ENCODE measurements around the gene GMPPA. TPM values are rescaled to one million over a fixed set of nuclear protein-coding genes. Genes with fewer than 3 reads are reported as not detected.

GMPPA gene
- total and polyA plus RNA-seq, 9 of the 15 experiments (the other 6 are each of a cell fraction or from before 2014, with no cell fraction given), result 7.0 to 101 (median 66.7) TPM

DNA sequence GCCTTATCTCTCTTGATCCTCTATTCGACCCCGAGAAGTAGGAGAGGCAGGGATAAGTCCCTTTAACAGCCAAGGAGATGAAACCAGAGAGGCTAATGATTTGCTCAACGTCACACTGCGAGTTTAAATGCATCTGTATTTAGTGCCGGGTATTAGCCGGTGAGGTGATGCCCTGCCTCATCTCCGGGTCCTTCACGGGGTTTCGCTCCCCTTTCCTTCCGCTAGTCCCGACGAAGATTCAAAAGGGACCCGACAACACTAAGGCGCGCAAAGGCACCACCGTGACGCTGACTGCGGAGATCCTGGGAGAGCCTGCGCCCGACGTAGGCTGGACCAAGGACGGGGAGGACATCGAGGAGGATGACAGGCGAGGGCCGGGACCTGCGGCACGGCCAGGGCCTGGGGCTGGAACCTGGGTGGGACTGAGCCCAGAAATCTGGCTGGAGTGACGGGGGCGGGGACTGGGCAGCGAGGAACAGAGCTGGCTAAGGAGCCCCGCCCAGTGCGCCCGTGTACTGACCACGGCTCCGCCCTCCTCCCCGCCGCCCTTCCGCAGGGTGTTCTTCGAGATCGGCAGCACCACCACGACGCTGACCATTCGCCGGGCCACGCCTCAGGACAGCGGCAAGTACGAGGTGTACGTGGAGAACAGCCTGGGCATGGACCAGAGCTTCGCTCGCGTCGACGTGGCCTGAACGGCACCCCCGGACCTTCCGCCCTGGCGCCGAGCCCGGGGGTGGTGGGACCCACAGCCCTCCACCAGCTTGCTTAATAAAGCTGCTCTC, 1.0 kb upstream of the GMPPA start (continued):
- no peak for TF ChIP-seq MEF2D (tag; conservative IDR thresholded peaks at IDR 0.05; ENCODE audit: low read depth)
- TF ChIP-seq, protein P1, sequence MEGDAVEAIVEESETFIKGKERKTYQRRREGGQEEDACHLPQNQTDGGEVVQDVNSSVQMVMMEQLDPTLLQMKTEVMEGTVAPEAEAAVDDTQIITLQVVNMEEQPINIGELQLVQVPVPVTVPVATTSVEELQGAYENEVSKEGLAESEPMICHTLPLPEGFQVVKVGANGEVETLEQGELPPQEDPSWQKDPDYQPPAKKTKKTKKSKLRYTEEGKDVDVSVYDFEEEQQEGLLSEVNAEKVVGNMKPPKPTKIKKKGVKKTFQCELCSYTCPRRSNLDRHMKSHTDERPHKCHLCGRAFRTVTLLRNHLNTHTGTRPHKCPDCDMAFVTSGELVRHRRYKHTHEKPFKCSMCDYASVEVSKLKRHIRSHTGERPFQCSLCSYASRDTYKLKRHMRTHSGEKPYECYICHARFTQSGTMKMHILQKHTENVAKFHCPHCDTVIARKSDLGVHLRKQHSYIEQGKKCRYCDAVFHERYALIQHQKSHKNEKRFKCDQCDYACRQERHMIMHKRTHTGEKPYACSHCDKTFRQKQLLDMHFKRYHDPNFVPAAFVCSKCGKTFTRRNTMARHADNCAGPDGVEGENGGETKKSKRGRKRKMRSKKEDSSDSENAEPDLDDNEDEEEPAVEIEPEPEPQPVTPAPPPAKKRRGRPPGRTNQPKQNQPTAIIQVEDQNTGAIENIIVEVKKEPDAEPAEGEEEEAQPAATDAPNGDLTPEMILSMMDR (IDR thresholded peaks at IDR 0.05 in 2 of 3, conservative IDR thresholded peaks at IDR 0.05 in 1 of 3; ENCODE audit: insufficient read depth in 2 of 3, low read depth in 1 of 3, low read length in 3 of 3), result 0 out of 6 replicates have a peak, but pooled peaks of 1 of the 3 experiments have one; percentile 2
- TF ChIP-seq STAG1 (CRISPR knock-in tag; IDR thresholded peaks at IDR 0.05; ENCODE audit: borderline replicate concordance), result no peak

DNA sequence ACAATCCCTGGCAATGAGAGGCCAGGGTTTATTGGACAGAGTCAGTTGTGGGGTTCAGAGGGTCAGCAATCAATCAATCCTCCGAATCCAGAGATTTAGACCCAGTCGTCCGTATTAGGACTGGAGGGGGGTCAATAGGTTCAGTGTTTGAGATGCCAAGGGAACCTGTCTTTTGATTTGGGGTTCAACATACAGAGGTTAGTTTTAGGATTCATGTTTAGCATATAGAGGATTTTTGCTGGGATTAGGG, 292 bp downstream of the GMPPA start:
- FAIRE-seq, result no peak
- in situ Hi-C loops (cut with MboI), result no loop called here
- H4K20me1 ChIP-seq (replicated peaks; ENCODE audit: control insufficient read depth, insufficient read depth, low read length), result no peaks in the 10 kb centered on the region
- no peak for DNase-seq (ENCODE audit: extremely low read depth in 1 of 4, low spot score in 3 of 4)
- peak overlapping the region; percentile 77 for H3K4me2 ChIP-seq (ENCODE audit: insufficient read depth, low read length)
- ChIA-PET CTCF (ENCODE audit: low intra/inter-chr PET ratio) (no interaction called here), POLR2A (interaction anchor here (0.6 to 4.9 kb wide), 7 partner anchors 10 to 260 kb away, joined by 3 to 37 read pairs (median 5); partner anchors contain the start of gene ASIC4)
- intact Hi-C loops (cut with micrococcal nuclease), result no loop called here
- H3K79me2 ChIP-seq (ENCODE audit: control insufficient read depth, insufficient read depth, low read length), result peaks cover 56% of the 10 kb centered on the region
- H3K9me1 ChIP-seq (ENCODE audit: control insufficient read depth, insufficient read depth, low read length), result no peaks in the 10 kb centered on the region
- H3K9me3 ChIP-seq (replicated peaks; ENCODE audit: control insufficient read depth, insufficient read depth, low read depth, low read length), result no peaks in the 10 kb centered on the region
- H3K9ac ChIP-seq (ENCODE audit: insufficient read depth in 1 of 2, low read depth in 2 of 2, low read length in 2 of 2), result peak overlapping the region; percentile 88 to 98
- no peak overlapping the region; the same call in 1 of the 2 replicates for H2AFZ ChIP-seq (ENCODE audit: low read depth, low read length)
- WGBS (ENCODE audit: insufficient coverage, low coverage, missing lambda C conversion rate), result 0% methylated on average over 3 of the region's 3 CpGs
- peak overlapping the region; percentile 95 for H3K27ac ChIP-seq (ENCODE audit: extremely low read depth, low read depth, low read length)
- ATAC-seq, result no peak
- no peaks in the 10 kb centered on the region for H3K27me3 ChIP-seq (ENCODE audit: control insufficient read depth in 2 of 2, insufficient read depth in 2 of 2, low read length in 2 of 2)
- H3K4me3 ChIP-seq, result peak overlapping the region; percentile 64
- H3K4me1 ChIP-seq (replicated peaks in 1 of 2; ENCODE audit: control insufficient read depth in 2 of 2, insufficient read depth in 2 of 2, low read length in 2 of 2), result peaks cover 47 to 60% of the 10 kb centered on the region in 2 experiments
- TSS peak; percentile 89 for BruUV-seq (replicated peaks)
- H3K36me3 ChIP-seq (ENCODE audit: control insufficient read depth, insufficient read depth, low read length), result peaks cover 13% of the 10 kb centered on the region; the same call in 2 of the 3 replicates
- TF ChIP-seq ZNF766 (CRISPR knock-in tag; conservative IDR thresholded peaks at IDR 0.05), result 0 out of 2 replicates have a peak, but pooled peaks have one; percentile 9
- TF ChIP-seq, protein P2, sequence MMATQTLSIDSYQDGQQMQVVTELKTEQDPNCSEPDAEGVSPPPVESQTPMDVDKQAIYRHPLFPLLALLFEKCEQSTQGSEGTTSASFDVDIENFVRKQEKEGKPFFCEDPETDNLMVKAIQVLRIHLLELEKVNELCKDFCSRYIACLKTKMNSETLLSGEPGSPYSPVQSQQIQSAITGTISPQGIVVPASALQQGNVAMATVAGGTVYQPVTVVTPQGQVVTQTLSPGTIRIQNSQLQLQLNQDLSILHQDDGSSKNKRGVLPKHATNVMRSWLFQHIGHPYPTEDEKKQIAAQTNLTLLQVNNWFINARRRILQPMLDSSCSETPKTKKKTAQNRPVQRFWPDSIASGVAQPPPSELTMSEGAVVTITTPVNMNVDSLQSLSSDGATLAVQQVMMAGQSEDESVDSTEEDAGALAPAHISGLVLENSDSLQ (IDR thresholded peaks at IDR 0.05), result peak; percentile 73
- TF ChIP-seq PML (IDR thresholded peaks at IDR 0.05; ENCODE audit: low read length), result 0 out of 2 replicates have a peak, but pooled peaks have one; percentile 9
- TF ChIP-seq KDM1A (IDR thresholded peaks at IDR 0.05), result peak in 1 of 2 experiments; percentile 57; a peak in 2 of 4 replicates
- no peak for TF ChIP-seq TCFL5 (CRISPR knock-in tag; conservative IDR thresholded peaks at IDR 0.05)
- TF ChIP-seq POLR2G (IDR thresholded peaks at IDR 0.05; ENCODE audit: low read depth, low read length), result no peak
- TF ChIP-seq TBP (optimal IDR thresholded peaks at IDR 0.05; ENCODE audit: low read depth, low read length), result peak; percentile 6
- TF ChIP-seq ZNF232 (CRISPR knock-in tag; IDR thresholded peaks at IDR 0.05), result no peak
- peak; percentile 58 for TF ChIP-seq MEIS2 (IDR thresholded peaks at IDR 0.05; ENCODE audit: partially characterized antibody)
- no peak for TF ChIP-seq NFATC3 (IDR thresholded peaks at IDR 0.05)
- TF ChIP-seq MED1 (CRISPR knock-in tag; IDR thresholded peaks at IDR 0.05; ENCODE audit: borderline replicate concordance), result no peak
- peak in 1 of 2 experiments; percentile 4; a peak in 1 of 4 replicates for TF ChIP-seq HDAC1 (IDR thresholded peaks at IDR 0.05)

All from K562 (cell line).